RKO (cell line): ENCODE data around the gene C17orf50.

ENCODE experiments used
- DNase-seq: peaks from one replicate; pipeline ENCODE4 v3.0.0-alpha.2; 2016; ENCODE audit warnings: low spot score

The C17orf50 gene

GRCh38 chr17:35752945-35753764 lies 7.5 kb upstream of the C17orf50 start, which contains the start of gene GAS2L2:
Gene GAS2L2 (minus strand): TSS chr17:35753239. CDS start chr17:35752850, 389 bp downstream.
- DNase-seq: no peak

- DNase-seq: no peak
Observed at GRCh38 chr17:35757243-35757642, 3.4 kb upstream of the C17orf50 start.

- no peak for DNase-seq
Observed at GRCh38 chr17:35761601-35762000, 914 bp downstream of the C17orf50 start.

- DNase-seq: no peak
Observed at GRCh38 chr17:35763767-35764122, 3.1 kb downstream of the C17orf50 start.

- peak; percentile 91 for DNase-seq
Observed at GRCh38 chr17:35764123-35764991, 3.7 kb downstream of the C17orf50 start.

- no peak for DNase-seq
Observed at GRCh38 chr17:35765086-35765710, 4.5 kb downstream of the C17orf50 start.

- DNase-seq: no peak
Observed at GRCh38 chr17:35765756-35766488, 5.2 kb downstream of the C17orf50 start.

- DNase-seq: no peak
Observed at GRCh38 chr17:35766489-35766877, 5.8 kb downstream of the C17orf50 start.

- peak; percentile 55 for DNase-seq
Observed at GRCh38 chr17:35766903-35767510, 6.3 kb downstream of the C17orf50 start.

GRCh38 chr17:35768797-35769196 lies 8.1 kb downstream of the C17orf50 start:
- no peak for DNase-seq

- no peak for DNase-seq
Observed at GRCh38 chr17:35769895-35770486, 9.3 kb downstream of the C17orf50 start.

GRCh38 chr17:35773129-35773528 lies 12.4 kb downstream of the C17orf50 start:
- DNase-seq: no peak

- no peak for DNase-seq
Observed at GRCh38 chr17:35773679-35774425, 13.2 kb downstream of the C17orf50 start.

- DNase-seq: no peak
Observed at GRCh38 chr17:35774499-35774898, 13.8 kb downstream of the C17orf50 start.

GRCh38 chr17:35775039-35775438 lies 14.4 kb downstream of the C17orf50 start:
- DNase-seq: no peak

- no peak for DNase-seq
Observed at GRCh38 chr17:35775583-35775982, 14.9 kb downstream of the C17orf50 start.

GRCh38 chr17:35778641-35779196 lies 18.0 kb downstream of the C17orf50 start:
- DNase-seq: no peak

GRCh38 chr17:35780950-35781349 lies 20.3 kb downstream of the C17orf50 start:
- DNase-seq: no peak

GRCh38 chr17:35784895-35785294 lies 24.2 kb downstream of the C17orf50 start:
- no peak for DNase-seq

GRCh38 chr17:35786941-35787432 lies 26.3 kb downstream of the C17orf50 start:
- no peak for DNase-seq
